ENCODE results near the gene SETD2. TPM values are rescaled to one million over a fixed set of nuclear protein-coding genes. Genes with fewer than 3 reads are reported as not detected.
A peak's percentile ranks its signal among the peaks of the same experiment; 100 is the strongest.

Gene SETD2
- total RNA-seq, 4 donors from 2014 or later: 54.0 to 70.2 (median 58.5) TPM

DNA sequence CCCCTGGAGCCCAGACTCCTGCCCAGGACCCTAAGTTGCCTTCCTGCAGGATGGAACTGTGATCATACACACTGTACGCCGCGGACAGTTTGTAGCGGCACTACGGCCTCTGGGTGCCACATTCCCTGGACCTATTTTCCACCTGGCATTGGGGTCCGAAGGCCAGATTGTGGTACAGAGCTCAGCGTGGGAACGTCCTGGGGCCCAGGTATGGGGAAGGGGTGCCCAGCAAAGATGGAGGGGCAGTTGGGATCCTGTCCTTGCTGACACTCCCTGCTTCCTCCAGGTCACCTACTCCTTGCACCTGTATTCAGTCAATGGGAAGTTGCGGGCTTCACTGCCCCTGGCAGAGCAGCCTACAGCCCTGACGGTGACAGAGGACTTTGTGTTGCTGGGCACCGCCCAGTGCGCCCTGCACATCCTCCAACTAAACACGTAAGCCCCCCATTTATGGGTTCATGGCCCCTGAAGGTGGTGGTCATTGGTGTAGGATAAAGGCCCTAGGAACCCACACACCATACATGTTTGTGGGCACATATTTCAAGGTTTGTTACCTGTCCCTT is 155.6 kb downstream of the SETD2 start:
- H3K27ac ChIP-seq: peak overlapping the region in 1 of 4 donors; percentile 93
- WGBS, 2 donors (ENCODE audit: low coverage in 1 of 2): 90% methylated on average over 2 of the region's 13 CpGs; no CpG with 5 or more reads in 1 of the 2 donors
- no peak for TF ChIP-seq POLR2AphosphoS5 (IDR thresholded peaks at IDR 0.05)
- no peak for TF ChIP-seq CTCF (IDR thresholded peaks at IDR 0.05)
- TF ChIP-seq EP300 (IDR thresholded peaks at IDR 0.05): no peak
- no peak for TF ChIP-seq POLR2A (IDR thresholded peaks at IDR 0.05)
- H3K4me3 ChIP-seq: no peak overlapping the region
- no peak for ATAC-seq
- no peaks in the 10 kb centered on the region for H3K27me3 ChIP-seq
- peaks cover 0 to 17% (median 8%) of the 10 kb centered on the region in 3 donors for H3K4me1 ChIP-seq
- no peaks in the 10 kb centered on the region for H3K9me3 ChIP-seq
- H3K36me3 ChIP-seq: peaks cover 0 to 43% of the 10 kb centered on the region in 2 donors

GRCh38 chr3:47007482-47008233 is 156.3 kb downstream of the SETD2 start:
- Histone ChIP-seq H3K36me3 (peaks cover 0 to 43% of the 10 kb centered on the region in 2 donors), H3K27me3 (no peaks in the 10 kb centered on the region), H3K9me3 (no peaks in the 10 kb centered on the region), H3K27ac (no peak overlapping the region), H3K4me3 (no peak overlapping the region), H3K4me1 (peaks cover 0 to 17% (median 8%) of the 10 kb centered on the region in 3 donors)
- TF ChIP-seq CTCF (IDR thresholded peaks at IDR 0.05): no peak
- no peak for TF ChIP-seq POLR2A (IDR thresholded peaks at IDR 0.05)
- TF ChIP-seq POLR2AphosphoS5 (IDR thresholded peaks at IDR 0.05): no peak
- TF ChIP-seq EP300 (IDR thresholded peaks at IDR 0.05): no peak
- no peak for ATAC-seq
- WGBS, 2 donors (ENCODE audit: low coverage in 1 of 2): no CpG with 5 or more reads among the region's 16 CpGs

DNA sequence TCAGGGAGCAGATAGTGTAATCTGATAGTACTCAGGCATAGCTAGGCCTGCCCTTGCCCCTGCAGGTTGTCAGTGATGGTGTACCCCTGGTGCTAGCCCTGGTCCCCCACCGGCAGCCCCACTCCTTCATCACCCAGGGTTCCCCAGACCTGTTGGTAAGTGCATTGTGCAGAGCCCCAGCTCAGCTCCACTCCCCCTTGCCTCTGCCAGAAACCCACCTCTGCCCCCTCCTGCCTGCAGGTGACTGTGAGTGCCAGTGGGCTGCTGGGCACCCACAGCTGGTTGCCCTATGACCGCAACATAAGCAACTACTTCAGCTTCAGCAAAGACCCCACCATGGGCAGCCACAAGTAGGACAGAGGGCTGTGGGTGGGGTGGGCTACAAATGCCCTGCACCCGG is 156.9 kb downstream of the SETD2 start:
- Histone ChIP-seq H3K27me3 (no peaks in the 10 kb centered on the region), H3K4me1 (peaks cover 0 to 17% (median 8%) of the 10 kb centered on the region in 3 donors), H3K9me3 (no peaks in the 10 kb centered on the region), H3K27ac (no peak overlapping the region), H3K36me3 (peaks cover 0 to 46% of the 10 kb centered on the region in 2 donors), H3K4me3 (no peak overlapping the region)
- ATAC-seq: no peak
- WGBS, 2 donors (ENCODE audit: low coverage in 1 of 2): no CpG with 5 or more reads among the region's 3 CpGs
- no peak for TF ChIP-seq EP300 (IDR thresholded peaks at IDR 0.05)
- TF ChIP-seq POLR2A (IDR thresholded peaks at IDR 0.05): no peak
- TF ChIP-seq POLR2AphosphoS5 (IDR thresholded peaks at IDR 0.05): no peak
- no peak for TF ChIP-seq CTCF (IDR thresholded peaks at IDR 0.05)

DNA sequence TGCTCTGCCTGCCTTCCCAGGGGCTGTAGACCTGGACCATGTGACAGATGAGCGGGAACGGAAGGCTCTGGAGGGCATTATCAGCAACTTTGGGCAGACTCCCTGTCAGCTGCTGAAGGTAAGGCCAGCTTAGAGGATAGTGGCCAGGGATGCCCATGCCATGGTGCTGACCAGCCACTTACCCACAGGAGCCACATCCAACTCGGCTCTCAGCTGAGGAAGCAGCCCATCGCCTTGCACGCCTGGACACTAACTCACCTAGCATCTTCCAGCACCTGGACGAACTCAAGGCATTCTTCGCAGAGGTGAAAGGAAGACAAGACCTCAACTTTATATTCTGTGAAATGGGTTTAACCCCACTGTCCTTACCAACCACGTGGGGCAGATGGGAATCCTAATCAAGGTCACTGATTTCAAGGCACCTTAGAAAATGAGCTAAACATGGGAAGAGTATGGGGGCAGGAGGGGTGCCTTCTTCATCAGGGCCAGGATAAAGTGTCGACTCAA is 157.7 kb downstream of the SETD2 start:
- H3K9me3 ChIP-seq: no peaks in the 10 kb centered on the region
- H3K36me3 ChIP-seq: peaks cover 0 to 54% of the 10 kb centered on the region in 2 donors
- H3K4me1 ChIP-seq: peaks cover 0 to 17% (median 8%) of the 10 kb centered on the region in 3 donors
- no peak overlapping the region for H3K4me3 ChIP-seq
- H3K27ac ChIP-seq: no peak overlapping the region
- TF ChIP-seq CTCF (IDR thresholded peaks at IDR 0.05): no peak
- TF ChIP-seq POLR2AphosphoS5 (IDR thresholded peaks at IDR 0.05): no peak
- TF ChIP-seq POLR2A (IDR thresholded peaks at IDR 0.05): no peak
- TF ChIP-seq EP300 (IDR thresholded peaks at IDR 0.05): no peak
- 80 to 93% methylated on average over 2 to 9 of the region's 9 CpGs for WGBS, 2 donors (ENCODE audit: low coverage in 1 of 2)
- ATAC-seq: no peak
- no peaks in the 10 kb centered on the region for H3K27me3 ChIP-seq
